Activated CD8-positive, alpha-beta memory T cell treated with anti-CD3 and anti-CD28 coated beads, Interleukin-2, amount 10 ng/mL, durations not matched to agents 7 days and 5 days (primary cell): ENCODE results near the gene RNU5B-1. TPM values are rescaled to one million over a fixed set of nuclear protein-coding genes. Genes with fewer than 3 reads are reported as not detected.

Experiments
- ATAC-seq: fragments of 150-1000 bp; cut with Tn5 transposase; one replicate; pipeline ENCODE4 v1.10.0; 2021; ENCODE audit warnings: moderate library complexity
- CTCF ChIA-PET: fragments of 350-600 bp; sonication (Branson Sonifier 250); formaldehyde crosslinking; loops from one replicate; lab custom pipeline; 2021; ENCODE audit warnings: antibody characterized with exemption; lab: Charles Lee
- DNase-seq: peaks from one replicate; pipeline ENCODE4 v3.0.0-alpha.2; 2020
- H3K27ac Mint-ChIP-seq: one replicate; pipeline ENCODE4 v1.8.0; 2021; ENCODE audit warnings: mild to moderate bottlenecking, mixed read lengths
- H3K27me3 Mint-ChIP-seq: one replicate; pipeline ENCODE4 v1.8.0; 2021; ENCODE audit warnings: mixed read lengths
- H3K36me3 Mint-ChIP-seq: one replicate; pipeline ENCODE4 v1.8.0; 2021; ENCODE audit warnings: mild to moderate bottlenecking, mixed read lengths
- H3K4me1 Mint-ChIP-seq: one replicate; pipeline ENCODE4 v1.8.0; 2021; ENCODE audit warnings: mixed read lengths
- H3K4me3 Mint-ChIP-seq: one replicate; pipeline ENCODE4 v1.8.0; 2021; ENCODE audit warnings: mild to moderate bottlenecking, moderate library complexity, mixed read lengths
- H3K9me3 Mint-ChIP-seq: one replicate; pipeline ENCODE4 v1.8.0; 2022; ENCODE audit warnings: low read depth, mixed read lengths
- total RNA-seq, 2 experiments: library from RNA; stranded (reverse); gene quantifications; one replicate each; pipeline ENCODE4 v1.2.3, GENCODE V29; 2021

The RNU5B-1 gene
- total RNA-seq, 2 experiments from 2014 or later: 15.8 TPM; not detected in 1

DNA sequence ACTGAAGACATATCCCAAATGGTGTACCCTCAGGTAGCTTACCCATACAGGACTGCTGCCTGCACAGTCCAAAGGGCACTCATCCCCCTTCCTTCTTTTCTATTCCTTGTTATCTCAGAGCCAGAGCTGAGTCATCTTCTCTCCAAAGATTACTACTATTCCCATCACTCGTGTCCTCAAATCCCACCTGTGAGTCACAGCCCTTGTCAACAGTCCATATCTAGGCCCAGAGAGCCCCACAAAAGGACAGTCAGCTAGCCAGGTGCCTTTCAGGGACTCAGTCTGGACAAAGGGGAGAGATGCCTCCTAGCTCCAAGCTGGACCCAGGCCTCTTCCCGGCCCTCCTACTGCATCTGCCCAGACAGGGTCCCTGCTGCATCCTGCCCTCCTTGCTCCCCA lies 28.8 kb upstream of the RNU5B-1 start:
- Mint-ChIP-seq H3K27ac (no peak overlapping the region), H3K36me3 (peaks cover 3% of the 10 kb centered on the region), H3K27me3 (no peaks in the 10 kb centered on the region), H3K9me3 (no peaks in the 10 kb centered on the region), H3K4me1 (peaks cover 12% of the 10 kb centered on the region), H3K4me3 (no peak overlapping the region)
- ATAC-seq (no peak), DNase-seq (no peak)
- CTCF ChIA-PET: interaction anchor here (1.0 kb wide), 1 partner anchor 11 kb away, joined by 4 read pairs; the partner anchor contains the start of gene PARP16

DNA sequence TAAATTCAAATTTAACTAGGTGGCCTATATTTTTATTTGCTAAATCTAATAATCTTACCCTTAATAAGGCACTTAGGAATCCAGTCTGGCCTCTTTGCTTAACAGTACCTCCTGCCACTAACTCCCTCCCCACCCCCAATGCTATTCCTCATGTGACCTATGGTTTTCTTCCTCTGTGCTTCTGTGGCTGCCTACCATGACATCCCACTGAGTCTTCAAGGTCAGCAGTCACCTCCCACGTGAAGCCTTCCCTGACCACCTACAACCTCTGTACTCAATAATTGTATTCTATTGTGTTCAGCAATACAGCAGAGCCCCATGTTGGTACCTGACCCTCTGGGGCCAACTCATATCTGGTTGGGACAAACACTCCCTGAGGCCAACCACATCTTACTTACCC lies 27.5 kb upstream of the RNU5B-1 start:
- ATAC-seq: no peak
- no peak overlapping the region for H3K4me3 Mint-ChIP-seq
- CTCF ChIA-PET: no interaction called here
- peaks cover 3% of the 10 kb centered on the region for H3K36me3 Mint-ChIP-seq
- H3K4me1 Mint-ChIP-seq: peaks cover 12% of the 10 kb centered on the region
- DNase-seq: no peak
- H3K9me3 Mint-ChIP-seq: no peaks in the 10 kb centered on the region
- H3K27me3 Mint-ChIP-seq: no peaks in the 10 kb centered on the region
- H3K27ac Mint-ChIP-seq: no peak overlapping the region

DNA sequence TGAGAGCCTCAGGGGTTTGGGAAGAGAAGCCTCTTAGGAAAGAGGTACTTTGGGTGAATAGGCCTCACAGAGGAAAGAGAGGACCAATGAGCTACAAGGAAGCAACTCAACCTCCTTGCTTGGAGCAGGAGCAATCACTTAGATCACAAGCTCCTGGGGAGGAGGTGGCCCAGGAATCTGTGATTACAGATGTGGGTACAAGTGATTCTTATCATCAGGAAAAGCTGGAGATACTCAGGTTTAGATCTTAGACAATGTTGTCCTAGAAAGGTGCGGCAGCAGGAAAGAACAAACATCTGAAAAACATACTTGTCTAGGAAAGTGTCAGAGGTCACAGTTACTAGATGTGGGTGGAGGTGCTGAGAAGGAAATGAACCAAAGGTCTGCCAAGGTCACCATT lies 26.0 kb upstream of the RNU5B-1 start:
- no peak for ATAC-seq
- CTCF ChIA-PET: interaction anchor here (0.6 to 1.5 kb wide), 2 partner anchors 28 to 107 kb away, joined by 3 to 5 read pairs; no protein-coding TSS in a partner anchor
- peaks cover 13% of the 10 kb centered on the region for H3K4me1 Mint-ChIP-seq

DNA sequence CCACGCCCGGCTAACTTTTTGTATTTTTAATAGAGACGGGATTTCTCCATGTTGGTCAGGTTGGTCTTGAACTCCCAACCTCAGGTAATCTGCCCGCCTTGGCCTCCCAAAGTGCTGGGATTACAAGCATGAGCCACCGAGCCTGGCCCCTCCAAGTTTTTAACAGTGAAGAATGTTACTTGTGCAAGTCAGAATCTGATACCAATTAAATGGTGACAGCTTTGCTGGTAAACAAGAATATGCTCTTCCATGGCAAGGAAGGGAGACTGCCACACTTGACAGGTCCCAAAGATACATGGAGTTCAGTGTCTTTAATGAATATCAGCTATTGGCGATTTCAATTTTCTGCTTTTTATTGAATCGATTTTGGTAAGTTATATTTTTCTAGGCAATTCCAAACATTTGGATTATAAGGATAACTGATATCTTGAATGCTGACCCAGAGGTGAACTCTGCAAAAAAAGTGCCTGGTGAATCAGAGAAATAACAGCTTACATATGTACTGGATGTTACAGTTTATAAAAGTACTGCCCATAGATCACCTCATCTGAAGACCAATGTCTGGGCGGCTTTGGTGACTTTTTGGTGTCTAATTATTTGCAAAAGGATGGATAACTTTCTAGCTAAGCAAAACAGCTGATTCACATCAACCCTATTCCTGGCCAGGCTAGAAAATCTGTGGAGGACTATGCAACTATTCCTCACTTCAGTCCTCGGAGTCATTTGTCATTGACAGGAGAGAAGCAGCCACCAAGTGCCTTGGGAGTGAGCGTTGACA lies 19.0 kb upstream of the RNU5B-1 start:
- peak overlapping the region; percentile 81 for H3K4me3 Mint-ChIP-seq
- no peaks in the 10 kb centered on the region for H3K9me3 Mint-ChIP-seq
- CTCF ChIA-PET: interaction anchor here (0.6 to 4.6 kb wide), 10 partner anchors 10 to 393 kb away, joined by 3 to 25 read pairs (median 8); partner anchors contain the start of genes CILP, CLPX, RNU5A-1 and RNU5B-1
- no peaks in the 10 kb centered on the region for H3K27me3 Mint-ChIP-seq
- DNase-seq: no peak
- peaks cover 2% of the 10 kb centered on the region for H3K36me3 Mint-ChIP-seq
- no peak for ATAC-seq
- H3K4me1 Mint-ChIP-seq: peaks cover 25% of the 10 kb centered on the region
- H3K27ac Mint-ChIP-seq: peak overlapping the region; percentile 86

More for the DNA sequence above, 26.0 kb upstream of the RNU5B-1 start:
- Mint-ChIP-seq H3K4me3 (no peak overlapping the region), H3K9me3 (no peaks in the 10 kb centered on the region), H3K27me3 (no peaks in the 10 kb centered on the region), H3K36me3 (peaks cover 3% of the 10 kb centered on the region), H3K27ac (no peak overlapping the region)
- no peak for DNase-seq

DNA sequence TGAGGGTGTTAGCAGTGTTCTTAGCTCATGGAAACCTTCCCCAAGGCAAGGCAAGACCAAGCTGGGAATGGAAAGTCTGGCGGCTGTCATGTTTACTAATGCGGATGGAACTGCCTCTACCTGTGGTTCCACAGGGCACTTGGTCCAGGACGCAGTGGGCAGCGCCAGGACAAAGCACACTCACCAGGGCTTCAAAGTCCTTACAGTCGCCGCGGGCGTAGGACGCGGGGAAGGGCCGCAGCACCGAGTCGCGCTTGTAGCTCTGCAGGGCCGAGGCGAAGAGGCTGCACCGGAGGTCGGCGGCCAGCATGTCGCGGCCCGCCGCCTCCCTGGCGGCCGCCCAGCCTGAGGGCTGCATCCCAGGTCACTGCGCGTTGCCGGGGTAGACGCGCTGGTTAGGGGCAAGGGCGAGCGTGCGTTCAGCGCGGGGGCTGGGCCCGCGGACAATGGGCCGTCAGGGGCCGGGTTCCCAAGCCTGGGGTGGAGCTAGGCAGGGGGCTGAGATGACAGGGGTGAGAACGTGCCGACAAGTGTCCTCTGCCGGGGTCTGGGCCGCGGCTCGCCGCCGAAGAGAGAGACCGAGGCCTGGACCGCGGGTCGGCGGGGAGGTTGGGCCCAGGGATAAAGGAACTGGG lies 18.3 kb upstream of the RNU5B-1 start:
- H3K9me3 Mint-ChIP-seq: no peaks in the 10 kb centered on the region

DNA sequence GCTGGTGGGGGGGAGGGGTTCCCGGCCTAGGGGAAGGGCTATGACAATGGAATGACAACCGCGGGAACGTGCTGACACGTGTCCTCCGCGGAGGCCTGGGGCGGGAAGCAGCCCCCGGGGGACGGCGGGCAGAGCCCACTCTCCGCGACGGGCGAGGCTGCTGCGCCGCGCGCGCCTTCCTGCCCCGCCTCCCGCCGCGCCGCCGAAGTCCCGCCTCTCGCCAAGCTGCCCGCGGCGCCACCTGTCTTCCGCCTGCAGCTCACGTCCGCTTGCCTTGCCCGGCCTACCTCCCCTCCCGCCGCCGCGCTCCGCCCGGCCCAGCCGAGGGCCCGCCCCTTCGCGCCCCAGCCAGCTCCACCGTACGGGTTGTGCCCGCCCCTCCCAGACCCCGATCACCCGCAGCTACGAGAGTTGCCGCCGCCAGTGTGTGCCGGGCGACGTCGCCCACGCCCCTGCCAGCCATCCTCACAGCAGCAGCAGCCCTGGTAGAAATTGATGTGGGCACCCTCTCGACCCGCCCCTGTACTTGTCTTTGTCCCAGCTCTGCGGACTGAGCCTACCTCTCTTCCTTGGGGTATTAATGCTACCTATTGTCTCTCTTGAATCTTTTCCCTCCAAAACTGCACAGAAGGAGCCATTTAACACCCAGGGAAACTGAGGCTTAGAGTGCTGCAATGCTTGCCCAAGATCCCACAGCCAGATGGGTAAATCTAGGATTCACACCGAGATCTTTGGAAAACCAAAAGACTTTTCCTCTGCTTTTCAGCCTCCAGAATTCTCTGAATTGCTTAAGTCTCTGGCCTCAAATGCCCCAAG lies 17.6 kb upstream of the RNU5B-1 start, which contains the start of gene PARP16:
PARP16 (minus strand) TSS at position 180 of the 816 bp plus-strand sequence. CDS start 457 bp downstream, outside the sequence.
- H3K27me3 Mint-ChIP-seq: no peaks in the 10 kb centered on the region
- H3K4me1 Mint-ChIP-seq: peaks cover 25% of the 10 kb centered on the region
- H3K9me3 Mint-ChIP-seq: no peaks in the 10 kb centered on the region
- peak; percentile 95 for DNase-seq
- peak; percentile 97 for ATAC-seq
- CTCF ChIA-PET: interaction anchor here (0.5 to 4.6 kb wide), 11 partner anchors 8 to 293 kb away, joined by 3 to 25 read pairs (median 7); partner anchors contain the start of genes CILP, CLPX, RNU5A-1 and RNU5B-1
- H3K4me3 Mint-ChIP-seq: peak within 1 kb of the TSS; percentile 81
- H3K36me3 Mint-ChIP-seq: peaks cover 2% of the 10 kb centered on the region
- peak within 1 kb of the TSS; percentile 86 for H3K27ac Mint-ChIP-seq

More for the DNA sequence above, 18.3 kb upstream of the RNU5B-1 start:
- H3K4me3 Mint-ChIP-seq: peak overlapping the region; percentile 81
- peak overlapping the region; percentile 86 for H3K27ac Mint-ChIP-seq
- peaks cover 2% of the 10 kb centered on the region for H3K36me3 Mint-ChIP-seq
- H3K4me1 Mint-ChIP-seq: peaks cover 25% of the 10 kb centered on the region
- no peaks in the 10 kb centered on the region for H3K27me3 Mint-ChIP-seq
- ATAC-seq (peak; percentile 29), DNase-seq (peak; percentile 49)
- CTCF ChIA-PET: interaction anchor here (1.3 to 4.6 kb wide), 9 partner anchors 9 to 252 kb away, joined by 3 to 25 read pairs (median 8); partner anchors contain the start of genes CILP, CLPX, RNU5A-1 and RNU5B-1

DNA sequence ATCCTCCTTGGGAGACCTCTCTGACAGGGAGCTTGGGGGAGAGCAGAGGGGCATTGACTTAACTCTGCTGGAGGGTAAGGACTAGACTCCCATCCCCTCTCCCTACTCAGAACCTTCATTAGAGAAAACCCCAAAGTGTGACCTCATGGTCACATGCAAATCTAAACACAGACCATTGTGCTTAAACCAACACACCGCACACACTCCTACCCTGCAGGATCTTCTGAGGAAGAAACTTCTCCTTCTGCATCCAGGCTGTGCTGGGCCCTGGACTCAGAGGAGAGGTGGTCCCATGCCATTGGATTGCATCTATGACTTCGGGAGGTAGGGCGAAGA lies 17.0 kb upstream of the RNU5B-1 start:
- CTCF ChIA-PET: interaction anchor here (0.5 to 4.6 kb wide), 8 partner anchors 10 to 294 kb away, joined by 3 to 25 read pairs (median 10); partner anchors contain the start of genes CILP, CLPX and RNU5B-1
- no peaks in the 10 kb centered on the region for H3K9me3 Mint-ChIP-seq
- H3K4me3 Mint-ChIP-seq: peak overlapping the region; percentile 81
- H3K4me1 Mint-ChIP-seq: peaks cover 27% of the 10 kb centered on the region
- ATAC-seq (no peak), DNase-seq (no peak)
- peak overlapping the region; percentile 86 for H3K27ac Mint-ChIP-seq
- peaks cover 2% of the 10 kb centered on the region for H3K36me3 Mint-ChIP-seq
- H3K27me3 Mint-ChIP-seq: no peaks in the 10 kb centered on the region

DNA sequence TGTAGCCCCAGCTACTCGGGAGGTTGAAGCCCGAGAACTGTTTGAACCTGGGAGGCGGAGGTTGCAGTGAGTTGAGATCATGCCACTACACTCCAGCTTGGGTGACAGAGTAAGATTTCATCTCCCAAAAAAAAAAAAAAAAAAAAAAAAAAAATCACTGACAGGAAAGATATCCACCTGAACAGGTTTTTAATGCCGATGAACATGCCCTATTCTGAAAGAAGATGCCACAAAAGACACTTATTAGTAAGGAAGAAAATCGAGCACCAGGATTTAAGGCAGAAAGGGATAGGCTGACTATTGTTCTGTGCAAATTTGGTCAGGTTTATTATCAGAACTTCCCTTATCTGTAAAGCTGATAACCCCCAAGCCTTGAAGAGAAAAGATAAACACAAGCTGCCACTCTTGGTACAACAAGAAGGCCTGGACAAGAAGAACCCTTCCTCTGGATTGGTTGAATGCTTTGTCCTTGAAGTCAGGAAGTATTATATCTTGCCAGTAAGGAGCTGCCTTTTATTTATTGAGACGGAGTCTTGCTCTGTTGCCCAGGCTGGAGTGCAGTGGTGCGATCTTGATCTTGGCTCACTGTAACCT lies 15.1 kb upstream of the RNU5B-1 start:
- Mint-ChIP-seq H3K4me1 (peaks cover 33% of the 10 kb centered on the region), H3K27ac (no peak overlapping the region), H3K9me3 (no peaks in the 10 kb centered on the region), H3K36me3 (no peaks in the 10 kb centered on the region), H3K4me3 (no peak overlapping the region), H3K27me3 (no peaks in the 10 kb centered on the region)
- ATAC-seq: no peak
- DNase-seq: no peak
- CTCF ChIA-PET: interaction anchor here (1.3 to 4.6 kb wide), 2 partner anchors 8 to 11 kb away, joined by 3 to 25 read pairs; no protein-coding TSS in a partner anchor

DNA sequence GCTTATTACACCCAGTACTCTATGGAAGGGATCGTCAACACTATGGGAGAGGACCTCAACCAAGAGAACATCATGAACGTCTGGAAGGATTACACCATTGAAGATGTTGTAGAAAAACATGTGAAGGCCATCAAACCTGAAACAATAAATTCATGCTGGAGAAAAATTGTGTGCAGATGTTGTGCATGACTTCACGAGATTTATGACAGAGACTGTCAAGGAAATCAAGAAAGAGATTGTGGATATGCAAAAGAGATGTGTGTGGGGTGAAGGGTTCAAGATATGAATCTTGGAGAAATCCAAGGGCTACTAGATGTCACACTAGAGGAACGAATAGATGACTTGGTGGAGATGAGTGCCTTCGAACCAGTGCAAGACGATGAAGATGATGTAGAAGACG lies 14.2 kb upstream of the RNU5B-1 start:
- ATAC-seq: no peak
- no peak overlapping the region for H3K4me3 Mint-ChIP-seq
- CTCF ChIA-PET: interaction anchor here (1.3 kb wide), 1 partner anchor 10 kb away, joined by 3 read pairs; no protein-coding TSS in a partner anchor

DNA sequence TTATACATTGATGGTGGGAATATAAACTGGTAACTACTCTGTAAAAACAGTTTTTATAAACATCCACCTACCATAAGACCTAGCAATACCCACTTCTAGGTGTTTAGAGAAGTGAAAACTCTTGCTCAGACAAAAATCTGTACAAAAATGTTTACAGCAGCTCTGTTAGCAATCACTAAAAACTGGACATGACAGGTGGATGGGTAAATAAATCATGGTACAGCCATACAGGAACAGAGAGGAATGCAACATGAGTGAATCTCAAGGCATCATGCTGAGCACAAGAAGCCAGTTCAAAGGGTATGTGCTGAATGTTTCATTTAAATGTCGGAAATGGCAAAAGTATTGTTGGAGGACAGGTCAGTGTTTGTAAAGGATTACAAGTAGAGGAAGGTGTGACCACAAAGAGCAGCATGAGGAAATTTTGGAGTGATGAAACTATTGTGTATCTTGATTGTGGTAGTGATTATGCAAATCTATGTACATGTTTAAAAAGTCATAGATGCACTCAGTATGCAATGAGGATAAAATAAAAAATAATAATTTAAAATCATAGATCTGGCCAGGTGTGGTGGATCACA lies 11.4 kb upstream of the RNU5B-1 start:
- no peak for ATAC-seq
- Mint-ChIP-seq H3K4me3 (no peak overlapping the region), H3K27ac (no peak overlapping the region), H3K9me3 (no peaks in the 10 kb centered on the region), H3K4me1 (peaks cover 34% of the 10 kb centered on the region), H3K27me3 (no peaks in the 10 kb centered on the region), H3K36me3 (no peaks in the 10 kb centered on the region)
- CTCF ChIA-PET: interaction anchor here (1.7 kb wide), 1 partner anchor 12 kb away, joined by 4 read pairs; the partner anchor contains the start of gene RNU5B-1
- DNase-seq: no peak

More for the DNA sequence above, 14.2 kb upstream of the RNU5B-1 start:
- Mint-ChIP-seq H3K36me3 (no peaks in the 10 kb centered on the region), H3K4me1 (peaks cover 36% of the 10 kb centered on the region), H3K27ac (no peak overlapping the region), H3K27me3 (no peaks in the 10 kb centered on the region), H3K9me3 (no peaks in the 10 kb centered on the region)
- no peak for DNase-seq

DNA sequence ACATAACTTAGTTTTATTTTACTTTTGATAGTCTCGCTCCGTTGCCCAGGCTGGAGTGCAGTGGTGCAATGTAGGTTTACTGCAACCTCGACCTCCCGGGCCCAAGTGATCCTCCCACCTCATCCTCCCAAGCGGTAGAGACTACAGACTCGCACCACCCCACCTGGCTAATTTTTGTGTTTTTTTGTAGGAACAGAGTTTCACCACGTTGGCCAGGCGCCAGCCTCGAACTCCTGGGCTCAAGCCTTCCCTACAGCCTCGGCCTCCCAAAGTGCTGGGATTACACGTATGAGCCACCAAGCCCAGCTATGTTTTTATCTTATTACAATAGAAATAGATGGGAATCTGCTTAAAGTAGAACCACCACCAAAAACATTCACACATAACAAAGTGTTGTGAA lies 5.7 kb upstream of the RNU5B-1 start:
- ATAC-seq (no peak), DNase-seq (no peak)
- CTCF ChIA-PET: interaction anchor here (1.1 to 4.4 kb wide), 5 partner anchors 113 to 265 kb away, joined by 3 to 26 read pairs (median 15); partner anchors contain the start of gene CLPX
- no peaks in the 10 kb centered on the region for H3K36me3 Mint-ChIP-seq
- no peaks in the 10 kb centered on the region for H3K27me3 Mint-ChIP-seq
- no peaks in the 10 kb centered on the region for H3K9me3 Mint-ChIP-seq
- H3K4me3 Mint-ChIP-seq: peak overlapping the region; percentile 73
- peak overlapping the region; percentile 87 for H3K27ac Mint-ChIP-seq
- H3K4me1 Mint-ChIP-seq: peaks cover 37% of the 10 kb centered on the region
